Testis (tissue), 3 donors: Measurements from ENCODE around the gene ACYP2. TPM values are rescaled to one million over a fixed set of nuclear protein-coding genes. Genes with fewer than 3 reads are reported as not detected.
"Not testable (repeated sequence)": the region's sequence is repeated elsewhere in the genome, so short reads cannot be mapped to it uniquely, and the experiment has no call there.

Source experiments
- DNase-seq: peaks from one replicate; pipeline ENCODE4 v3.0.0-alpha.2; 2019
- H3K27ac ChIP-seq, 2 donors: fragments of 200-600 bp; sonication (generic); one replicate each; pipeline ENCODE4 v1.5.1; 2019
- H3K27me3 ChIP-seq: fragments of 200-600 bp; sonication (generic); one replicate; pipeline ENCODE4 v1.5.1; 2019
- H3K36me3 ChIP-seq: fragments of 200-600 bp; sonication (generic); one replicate; pipeline ENCODE4 v1.5.1; 2017; ENCODE audit warnings: low read depth; ENCODE audit errors: missing control alignments
- H3K4me1 ChIP-seq: fragments of 200-600 bp; sonication (generic); one replicate; pipeline ENCODE4 v1.5.1; 2019
- H3K4me3 ChIP-seq, 2 donors: fragments of 200-600 bp; sonication (generic); one replicate each; pipeline ENCODE4 v1.5.1; 2017 to 2019
- H3K9me3 ChIP-seq: fragments of 200-600 bp; sonication (generic); one replicate; pipeline ENCODE4 v1.5.1; 2017
- CTCF ChIP-seq, 3 experiments: fragments of 450-650 bp in 2 of 3; fragments of 200-600 bp in 1 of 3; sonication (generic) in 1 of 3; IDR thresholded peaks; one replicate each; pipeline ENCODE4 v1.5.1; 2016 to 2019; ENCODE audit warnings: antibody characterized with exemption in 3 of 3, mild to moderate bottlenecking in 2 of 3, moderate library complexity in 1 of 3
- POLR2A ChIP-seq: fragments of 450-650 bp; IDR thresholded peaks from one replicate; pipeline ENCODE4 v1.6.1; 2017; ENCODE audit warnings: antibody characterized with exemption, mild to moderate bottlenecking, moderate library complexity
- WGBS, 2 donors: methylation state at CpG; one replicate each; pipeline ENCODE4 v1.1.5; 2018; 5-methylcytosine and 5-hydroxymethylcytosine counted together
- intact Hi-C: fragments of 100-400 bp; cut with DNase I; formaldehyde crosslinking; loops from one replicate; pipeline ENCODE4 v1.15.1; 2023; ENCODE audit warnings: low total_unique reads
- polyA plus RNA-seq: library from polyadenylated mRNA; stranded (reverse); fragments of 350-450 nt; fragmentation: Illumina TruSeq; extraction: RNeasy Lipid Tissue Mini Kit (QIAGEN cat#74804); gene quantifications from one replicate; pipeline ENCODE4 v1.2.3, GENCODE V29; 2014; ENCODE audit warnings: low read depth, low replicate concordance; ENCODE audit not compliant: insufficient read depth
- total RNA-seq, 2 donors: library from RNA; depleted of rRNA; stranded (reverse); fragments of >200 nt; gene quantifications; one replicate each; pipeline ENCODE4 v1.2.3, GENCODE V29; 2016

Gene ACYP2
- total and polyA plus RNA-seq, 3 donors from 2014 or later, result 23.2 to 36.2 (median 34.5) TPM

- no peaks in the 10 kb centered on the region for H3K36me3 ChIP-seq
- H3K27me3 ChIP-seq, result no peaks in the 10 kb centered on the region
- DNase-seq, result no peak
- no peaks in the 10 kb centered on the region for H3K4me1 ChIP-seq
- H3K9me3 ChIP-seq, result no peaks in the 10 kb centered on the region
- no peak for TF ChIP-seq CTCF (IDR thresholded peaks at IDR 0.05)
- no peak for TF ChIP-seq POLR2A
- intact Hi-C loops, result no loop called here
- H3K27ac ChIP-seq, result no peak overlapping the region
- 62 to 76% methylated on average over 4 of the region's 4 CpGs for WGBS, 2 donors
- no peak overlapping the region for H3K4me3 ChIP-seq
These were observed 22.5 kb upstream of the ACYP2 start for GRCh38 chr2:54092940-54093339.

GRCh38 chr2:54095406-54095805 is 20.0 kb upstream of the ACYP2 start:
- H3K4me3 ChIP-seq, H3K36me3 ChIP-seq, H3K27ac ChIP-seq, intact Hi-C loops, DNase-seq, H3K9me3 ChIP-seq, H3K27me3 ChIP-seq, H3K4me1 ChIP-seq: not testable (repeated sequence)
- 53 to 89% methylated on average over 3 to 7 of the region's 30 CpGs for WGBS, 2 donors

- H3K36me3 ChIP-seq, H3K4me1 ChIP-seq, H3K9me3 ChIP-seq, intact Hi-C loops, H3K27me3 ChIP-seq, DNase-seq, H3K27ac ChIP-seq: not testable (repeated sequence)
- WGBS, 2 donors, result 60% methylated on average over 1 of the region's 26 CpGs; no CpG with 5 or more reads in 1 of the 2 donors
- H3K4me3 ChIP-seq, result peak overlapping the region in 1 of 2 donors; percentile 13
These were observed 19.3 kb upstream of the ACYP2 start for GRCh38 chr2:54096141-54096540.

GRCh38 chr2:54097124-54097523 is 18.3 kb upstream of the ACYP2 start:
- no peak for DNase-seq
- Histone ChIP-seq H3K4me1 (no peaks in the 10 kb centered on the region), H3K27ac (no peak overlapping the region), H3K4me3 (no peak overlapping the region), H3K27me3 (no peaks in the 10 kb centered on the region), H3K36me3 (no peaks in the 10 kb centered on the region), H3K9me3 (no peaks in the 10 kb centered on the region)
- intact Hi-C loops, result no loop called here
- TF ChIP-seq CTCF (IDR thresholded peaks at IDR 0.05) (no peak), POLR2A (no peak)

- no peaks in the 10 kb centered on the region for H3K27me3 ChIP-seq
- no peak overlapping the region for H3K4me3 ChIP-seq
- TF ChIP-seq CTCF (IDR thresholded peaks at IDR 0.05) (no peak), POLR2A (no peak)
- WGBS, 2 donors, result 88 to 94% methylated on average over 4 of the region's 4 CpGs
- H3K27ac ChIP-seq, result no peak overlapping the region
- H3K9me3 ChIP-seq, result no peaks in the 10 kb centered on the region
- intact Hi-C loops, result no loop called here
- no peak for DNase-seq
- H3K4me1 ChIP-seq, result no peaks in the 10 kb centered on the region
- H3K36me3 ChIP-seq, result no peaks in the 10 kb centered on the region
These were observed 16.0 kb upstream of the ACYP2 start for GRCh38 chr2:54099370-54099769.

GRCh38 chr2:54099829-54100585 is 15.4 kb upstream of the ACYP2 start:
- DNase-seq, result no peak
- intact Hi-C loops, result no loop called here
- no peak overlapping the region for H3K4me3 ChIP-seq
- H3K27me3 ChIP-seq, result no peaks in the 10 kb centered on the region
- H3K27ac ChIP-seq, result no peak overlapping the region
- no peaks in the 10 kb centered on the region for H3K36me3 ChIP-seq
- TF ChIP-seq CTCF (IDR thresholded peaks at IDR 0.05), result no peak
- TF ChIP-seq POLR2A, result no peak
- no peaks in the 10 kb centered on the region for H3K4me1 ChIP-seq
- no peaks in the 10 kb centered on the region for H3K9me3 ChIP-seq
- 93 to 98% methylated on average over 6 of the region's 6 CpGs for WGBS, 2 donors
